H1 (cell line): ENCODE data around the gene SMIM5. TPM values are rescaled to one million over a fixed set of nuclear protein-coding genes. Genes with fewer than 3 reads are reported as not detected.

Experiments used
- CTCF ChIA-PET: fragments of 300-600 bp; sonication (Branson Sonifier 250); formaldehyde crosslinking; loops from one replicate; lab custom pipeline; 2021; ENCODE audit not compliant: partially characterized antibody; lab: Charles Lee
- POLR2A ChIA-PET: fragments of 300-600 bp; sonication (Branson Sonifier 250); formaldehyde crosslinking; loops from one replicate; lab custom pipeline; 2021; ENCODE audit warnings: inconsistent platforms; ENCODE audit not compliant: partially characterized antibody; lab: Charles Lee
- DNase-seq, 2 experiments: peaks; one replicate each; pipeline versions ENCODE4 v3.0.0 to v3.0.0-alpha.2; 2010 to 2022; ENCODE audit warnings: low spot score in 2 of 2, low read depth in 1 of 2, mixed read lengths in 1 of 2
- FAIRE-seq: peaks from 2 replicates; lab custom pipeline; 2011; peaks lifted over from hg19 to GRCh38; lab: Jason Lieb, UNC
- H2AFZ ChIP-seq: 2 replicates; pipeline ENCODE4 v1.8.1; 2012; ENCODE audit warnings: low read length, inconsistent platforms
- H2AK5ac ChIP-seq: 2 replicates; pipeline ENCODE4 v1.6.1; 2013; ENCODE audit warnings: low read depth, low read length
- H2BK120ac ChIP-seq: replicated peaks from 2 replicates; pipeline ENCODE3; 2013; ENCODE audit warnings: low read depth, low read length, inconsistent platforms
- H2BK12ac ChIP-seq: 2 replicates; pipeline ENCODE4 v1.6.1; 2013; ENCODE audit warnings: low read depth, low read length
- H2BK15ac ChIP-seq: 2 replicates; pipeline ENCODE4 v1.6.1; 2013; ENCODE audit warnings: low read length
- H2BK20ac ChIP-seq: 2 replicates; pipeline ENCODE4 v1.6.1; 2013; ENCODE audit warnings: low read length
- H2BK5ac ChIP-seq: 2 replicates; pipeline ENCODE4 v1.6.1; 2013; ENCODE audit warnings: low read depth, low read length
- H3K14ac ChIP-seq: 2 replicates; pipeline ENCODE4 v1.6.1; 2013; ENCODE audit warnings: inconsistent platforms; ENCODE audit not compliant: insufficient read length
- H3K18ac ChIP-seq: 2 replicates; pipeline ENCODE4 v1.6.1; 2013; ENCODE audit warnings: low read length; ENCODE audit errors: extremely low read depth
- H3K23ac ChIP-seq: 2 replicates; pipeline ENCODE4 v1.6.1; 2013; ENCODE audit warnings: inconsistent platforms; ENCODE audit not compliant: insufficient read length
- H3K23me2 ChIP-seq: 2 replicates; pipeline ENCODE4 v1.6.1; 2013; ENCODE audit warnings: low read depth, low read length
- H3K27ac ChIP-seq: 2 replicates; pipeline ENCODE4 v1.6.1; 2011; ENCODE audit warnings: low read depth, low read length, inconsistent platforms
- H3K27me3 ChIP-seq, 4 experiments: replicated peaks in 1 of 4; 1 replicate in 1 of 4; 2 replicates in 3 of 4; pipeline versions ENCODE4 v1.6.1 to v1.8.1; 2011 to 2013; ENCODE audit warnings: low read length in 3 of 4, mild to moderate bottlenecking in 3 of 4, inconsistent platforms in 2 of 4, mixed read lengths in 2 of 4, moderate library complexity in 1 of 4; ENCODE audit not compliant: control insufficient read depth in 3 of 4, insufficient read depth in 3 of 4; ENCODE audit errors: extremely low read depth in 1 of 4
- H3K36me3 ChIP-seq, 4 experiments: 2 replicates each; pipeline versions ENCODE4 v1.6.1 to v1.8.1; 2011 to 2013; ENCODE audit warnings: mild to moderate bottlenecking in 4 of 4, low read length in 3 of 4, moderate library complexity in 2 of 4, control low read depth in 1 of 4, inconsistent platforms in 1 of 4; ENCODE audit not compliant: insufficient read depth in 4 of 4, control insufficient read depth in 2 of 4
- H3K4ac ChIP-seq: replicated peaks from 2 replicates; pipeline ENCODE3; 2013; ENCODE audit warnings: low read length, low read depth, mixed read lengths, inconsistent platforms; ENCODE audit not compliant: insufficient read length
- H3K4me1 ChIP-seq, 4 experiments: replicated peaks in 1 of 4; 1 replicate in 1 of 4; 2 replicates in 3 of 4; pipeline versions ENCODE4 v1.6.1 to v1.8.1; 2011 to 2013; ENCODE audit warnings: low read length in 3 of 4, inconsistent platforms in 2 of 4, mixed read lengths in 1 of 4; ENCODE audit not compliant: insufficient read depth in 4 of 4, control insufficient read depth in 3 of 4
- H3K4me2 ChIP-seq, 2 experiments: 2 replicates each; pipeline versions ENCODE4 v1.6.1 to v1.8.1; 2011 to 2013; ENCODE audit warnings: low read depth in 2 of 2, low read length in 2 of 2, control low read depth in 1 of 2, inconsistent platforms in 1 of 2, mild to moderate bottlenecking in 1 of 2; ENCODE audit not compliant: insufficient read depth in 1 of 2
- H3K4me3 ChIP-seq, 4 experiments: fragments of 200-600, 300-600 bp in 1 of 4; sonication (generic), shearing (Covaris generic), sonication (Bioruptor Twin) in 1 of 4; 2 replicates each; pipeline versions ENCODE4 v1.5.1 to v1.8.1; 2011 to 2016; ENCODE audit warnings: low read length in 4 of 4, low read depth in 3 of 4, control low read depth in 2 of 4, inconsistent platforms in 2 of 4, mild to moderate bottlenecking in 2 of 4, mixed read lengths in 1 of 4, moderate library complexity in 1 of 4; ENCODE audit not compliant: insufficient read depth in 2 of 4; ENCODE audit errors: extremely low read depth in 1 of 4
- H3K56ac ChIP-seq: replicated peaks from 2 replicates; pipeline ENCODE3; 2013; ENCODE audit warnings: low read depth, mild to moderate bottlenecking, mixed read lengths, low read length, inconsistent platforms; ENCODE audit not compliant: insufficient read length
- H3K79me1 ChIP-seq: 2 replicates; pipeline ENCODE4 v1.6.1; 2013; ENCODE audit warnings: low read depth, low read length, control low read depth
- H3K79me2 ChIP-seq, 2 experiments: 2 replicates each; pipeline versions ENCODE4 v1.6.1 to v1.8.1; 2012 to 2013; ENCODE audit warnings: low read length in 2 of 2, mild to moderate bottlenecking in 2 of 2, inconsistent platforms in 1 of 2; ENCODE audit not compliant: insufficient read depth in 2 of 2, control insufficient read depth in 1 of 2
- H3K9ac ChIP-seq, 4 experiments: replicated peaks in 1 of 4; 1 replicate in 1 of 4; 2 replicates in 3 of 4; pipeline versions ENCODE4 v1.6.1 to v1.8.1; 2011 to 2013; ENCODE audit warnings: low read depth in 3 of 4, low read length in 3 of 4, control low read depth in 2 of 4, mild to moderate bottlenecking in 2 of 4, moderate library complexity in 2 of 4, inconsistent platforms in 1 of 4; ENCODE audit errors: extremely low read depth in 1 of 4
- H3K9me3 ChIP-seq, 2 experiments: 2 replicates each; pipeline versions ENCODE4 v1.6.1 to v1.8.1; 2012 to 2013; ENCODE audit warnings: mild to moderate bottlenecking in 2 of 2, moderate library complexity in 2 of 2, control low read depth in 1 of 2, inconsistent platforms in 1 of 2, low read depth in 1 of 2, low read length in 1 of 2, mixed read lengths in 1 of 2; ENCODE audit not compliant: insufficient read depth in 2 of 2
- H4K20me1 ChIP-seq, 2 experiments: replicated peaks in 1 of 2; 2 replicates each; pipeline versions ENCODE3 to v1.8.1; 2011 to 2013; ENCODE audit warnings: inconsistent platforms in 2 of 2, low read length in 2 of 2, mild to moderate bottlenecking in 1 of 2; ENCODE audit not compliant: insufficient read depth in 2 of 2, control insufficient read depth in 1 of 2
- H4K5ac ChIP-seq: 2 replicates; pipeline ENCODE4 v1.6.1; 2013; ENCODE audit warnings: low read length, low read depth, mixed read lengths, inconsistent platforms; ENCODE audit not compliant: insufficient read length
- H4K8ac ChIP-seq: 2 replicates; pipeline ENCODE4 v1.8.0; 2013; ENCODE audit warnings: mild to moderate bottlenecking, moderate library complexity, low read length, inconsistent platforms; ENCODE audit not compliant: insufficient read depth; ENCODE audit errors: extremely low read depth
- H4K91ac ChIP-seq: replicated peaks from 2 replicates; pipeline ENCODE3; 2013; ENCODE audit warnings: low read length, mixed read lengths, inconsistent platforms; ENCODE audit not compliant: insufficient read length
- ATF3 ChIP-seq: IDR thresholded peaks from 2 replicates; pipeline ENCODE4 v1.6.1; 2011; ENCODE audit warnings: low read depth, mild to moderate bottlenecking, low read length; ENCODE audit not compliant: insufficient read depth
- BRCA1 ChIP-seq: IDR thresholded peaks from 2 replicates; pipeline ENCODE4 v1.6.1; 2012; ENCODE audit warnings: low read depth, low read length, improper control_type of control experiment
- EP300 ChIP-seq, 2 experiments: IDR thresholded peaks; 1 replicate in 1 of 2; 2 replicates in 1 of 2; pipeline ENCODE4 v1.6.1; 2011 to 2012; ENCODE audit warnings: low read depth in 2 of 2, low read length in 2 of 2, mild to moderate bottlenecking in 2 of 2, borderline replicate concordance in 1 of 2, inconsistent platforms in 1 of 2, moderate library complexity in 1 of 2
- GABPA ChIP-seq: IDR thresholded peaks from 2 replicates; pipeline ENCODE4 v1.6.1; 2011; ENCODE audit warnings: mild to moderate bottlenecking, low read length, moderate library complexity, borderline replicate concordance; ENCODE audit not compliant: insufficient read depth
- HDAC2 ChIP-seq, 2 experiments: fragments of 300-600 bp in 1 of 2; sonication (generic) in 1 of 2; IDR thresholded peaks; 2 replicates each; pipeline ENCODE4 v1.6.1; 2011 to 2012; ENCODE audit warnings: low read depth in 2 of 2, low read length in 2 of 2, mild to moderate bottlenecking in 2 of 2, moderate library complexity in 2 of 2, borderline replicate concordance in 1 of 2, inconsistent platforms in 1 of 2
- HDAC6 ChIP-seq: IDR thresholded peaks from one replicate; pipeline ENCODE4 v1.7.1; 2012; ENCODE audit warnings: low read depth, mild to moderate bottlenecking, inconsistent platforms, low read length, moderate library complexity
- NRF1 ChIP-seq: IDR thresholded peaks from 2 replicates; pipeline ENCODE4 v1.6.1; 2011; ENCODE audit warnings: mild to moderate bottlenecking, low read depth, low read length, improper control_type of control experiment
- TBP ChIP-seq: IDR thresholded peaks from 2 replicates; pipeline ENCODE4 v1.6.1; 2011; ENCODE audit warnings: low read depth, low read length, improper control_type of control experiment
- ZNF274 ChIP-seq: IDR thresholded peaks from 2 replicates; pipeline ENCODE4 v1.7.0; 2012; ENCODE audit warnings: low read length, borderline replicate concordance; ENCODE audit errors: extremely low read depth
- WGBS, 2 experiments: shearing (Covaris generic) in 1 of 2; methylation state at CpG; one replicate each; pipeline versions ENCODE4 v1.1.6 to v1.1.7; 2013 to 2015; ENCODE audit warnings: low lambda C conversion rate in 2 of 2, mixed read lengths in 2 of 2, inconsistent platforms in 1 of 2, low coverage in 1 of 2, missing lambda C conversion rate in 1 of 2; ENCODE audit not compliant: insufficient replicate concordance in 2 of 2, insufficient coverage in 1 of 2, insufficient read length in 1 of 2; ENCODE audit errors: extremely low coverage in 1 of 2, missing lambda C conversion rate in 1 of 2; 5-methylcytosine and 5-hydroxymethylcytosine counted together
- polyA plus RNA-seq, 7 experiments: library from polyadenylated mRNA; depleted of rRNA in 3 of 7; stranded (reverse) in 5 of 7; unstranded in 2 of 7; fragments of >200 nt in 5 of 7; fragments of 200-250 nt in 2 of 7; gene quantifications; 1 replicate in 5 of 7; 2 replicates in 1 of 7; 4 replicates in 1 of 7; pipeline versions ENCODE4 v1.2.1 to v1.2.3, GENCODE V29; 2011 to 2013; ENCODE audit warnings: missing spikeins in 2 of 7, mixed read lengths in 2 of 7
- total RNA-seq: library from RNA; stranded (reverse); fragmentation: NEBNext Ultra II Directional; extraction: Animal tissue kit (Norgen Biotek cat#: 25700); gene quantifications from 2 replicates; pipeline ENCODE4 v1.2.1, GENCODE V29; 2021

SMIM5 gene
- total and polyA plus RNA-seq, 2 of the 8 experiments (the other 6 are each of a cell fraction or from before 2014, with no cell fraction given) = not detected

DNA sequence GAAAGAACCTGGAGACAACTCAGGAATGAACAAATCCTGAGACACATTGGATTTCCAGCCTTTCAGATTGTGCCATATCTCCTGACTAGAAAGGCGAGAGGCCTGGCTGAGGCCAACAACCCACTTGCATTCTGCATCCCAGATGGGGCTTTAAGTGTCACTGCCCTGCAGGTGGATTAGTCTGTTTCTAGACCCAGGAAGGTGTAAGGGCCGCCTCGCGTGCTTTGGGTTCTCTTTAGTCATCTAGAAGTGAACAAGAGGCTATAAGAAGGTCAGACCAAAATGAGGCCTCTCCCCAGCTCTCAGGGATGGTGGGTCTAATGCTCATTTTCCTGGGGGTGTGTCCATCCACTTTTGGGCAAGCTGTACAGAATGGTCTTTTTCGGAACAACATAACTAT is 38.8 kb downstream of the SMIM5 start:
- WGBS, 2 experiments = 95% methylated on average over 5 of the region's 5 CpGs; no CpG with 5 or more reads in 1 of the 2 experiments
- DNase-seq = no peak
- Histone ChIP-seq H4K91ac (no peak overlapping the region), H3K36me3 (peaks cover 14 to 35% (median 23%) of the 10 kb centered on the region in 4 experiments; a peak in 7 of 8 replicates), H3K23me2 (0 out of 2 replicates have a peak, but pooled peaks cover 4% of the 10 kb centered on the region), H3K56ac (no peak overlapping the region), H3K4me2 (no peak overlapping the region), H3K4me3 (no peak overlapping the region), H3K18ac (no peak overlapping the region), H3K79me2 (peaks cover 11 to 60% of the 10 kb centered on the region in 2 experiments; a peak in 3 of 4 replicates), H2BK15ac (no peak overlapping the region), H3K27me3 (no peaks in the 10 kb centered on the region), H3K27ac (no peak overlapping the region), H3K9me3 (no peaks in the 10 kb centered on the region), H2BK20ac (no peak overlapping the region), H3K4me1 (peaks cover 0 to 7% (median under 1%) of the 10 kb centered on the region in 4 experiments; a peak in 1 of 7 replicates), H3K9ac (no peak overlapping the region), H2BK120ac (no peak overlapping the region), H4K5ac (no peak overlapping the region), H2AFZ (no peak overlapping the region), H2AK5ac (no peak overlapping the region), H2BK5ac (no peak overlapping the region), H3K23ac (no peak overlapping the region), H3K79me1 (peaks cover 2% of the 10 kb centered on the region; the same call in 1 of the 2 replicates), H4K8ac (no peak overlapping the region), H3K4ac (no peak overlapping the region), H3K14ac (no peak overlapping the region), H4K20me1 (peaks cover 4% of the 10 kb centered on the region in 2 experiments), H2BK12ac (no peak overlapping the region)
- ChIA-PET POLR2A (interaction anchor here (1.0 to 3.4 kb wide), 9 partner anchors 10 to 108 kb away, joined by 3 to 26 read pairs (median 4); no protein-coding TSS in a partner anchor), CTCF (interaction anchor here (0.5 to 7.4 kb wide), 16 partner anchors 10 to 257 kb away, joined by 3 to 115 read pairs (median 4); no protein-coding TSS in a partner anchor)
- FAIRE-seq = no peak
- TF ChIP-seq HDAC6 (no peak), HDAC2 (IDR thresholded peaks at IDR 0.05; ENCODE audit: borderline replicate concordance in 1 of 2, low read depth in 2 of 2, low read length in 2 of 2) (no peak), NRF1 (no peak), ATF3 (no peak), BRCA1 (no peak), ZNF274 (no peak), EP300 (IDR thresholded peaks at IDR 0.05; ENCODE audit: borderline replicate concordance in 1 of 2, low read depth in 2 of 2, low read length in 2 of 2) (no peak), TBP (no peak), GABPA (no peak)
